GM19025 (cell line): Measurements from ENCODE around the gene ERI3.

Source experiments
- ATAC-seq: cut with Tn5 transposase; IDR thresholded peaks from one replicate; pipeline ENCODE4 v1.9.1; 2021; ENCODE audit warnings: mild to moderate bottlenecking, low read depth, moderate library complexity; ENCODE audit not compliant: unreplicated experiment

The ERI3 gene

GRCh38 chr1:44289530-44289929 lies 65.5 kb downstream of the ERI3 start:
- no peak for ATAC-seq

DNA sequence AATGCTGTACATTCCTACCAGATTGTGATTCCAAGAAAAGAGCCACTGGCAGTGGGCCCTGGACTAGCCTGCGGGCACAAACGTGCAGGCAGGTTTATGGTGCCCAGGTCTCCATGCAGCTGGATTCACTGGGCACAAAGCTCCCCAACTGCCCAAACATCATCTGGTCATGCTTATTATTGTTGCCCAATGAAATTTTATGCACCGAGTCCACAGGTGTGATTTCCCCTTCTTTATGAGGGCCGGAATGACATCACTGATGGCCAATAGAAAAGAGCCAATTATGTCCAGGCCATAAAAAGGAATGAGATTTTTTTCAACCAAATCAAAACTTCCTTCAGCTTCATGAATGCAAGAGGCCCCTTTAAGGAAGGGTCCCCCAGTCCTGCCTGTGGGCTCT lies 66.2 kb downstream of the ERI3 start:
- no peak for ATAC-seq

DNA sequence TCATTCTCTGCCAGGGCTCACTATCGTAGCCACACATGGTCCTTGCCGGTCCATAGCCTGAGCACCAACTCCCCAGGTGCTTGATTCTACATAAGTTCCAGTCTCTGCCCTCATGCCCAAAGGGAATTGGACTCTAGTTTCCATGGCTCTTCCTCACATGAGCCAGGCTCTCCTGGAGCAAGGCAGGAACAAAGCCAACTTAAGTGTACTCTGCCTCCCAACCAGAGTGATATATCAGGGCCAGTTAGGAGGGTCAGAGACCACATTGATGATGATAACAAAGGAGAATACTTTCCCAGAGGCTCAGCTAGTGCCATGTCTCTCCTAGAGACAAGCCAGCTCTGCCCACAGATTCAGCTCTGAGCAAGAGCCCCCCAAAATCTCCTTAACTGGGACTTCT lies 70.9 kb downstream of the ERI3 start:
- ATAC-seq, result no peak

- ATAC-seq, result no peak
Observed at GRCh38 chr1:44283524-44284173, 71.4 kb downstream of the ERI3 start.

GRCh38 chr1:44282704-44283426 lies 72.2 kb downstream of the ERI3 start:
- no peak for ATAC-seq

- no peak for ATAC-seq
Observed at GRCh38 chr1:44281962-44282703, 72.9 kb downstream of the ERI3 start.

DNA sequence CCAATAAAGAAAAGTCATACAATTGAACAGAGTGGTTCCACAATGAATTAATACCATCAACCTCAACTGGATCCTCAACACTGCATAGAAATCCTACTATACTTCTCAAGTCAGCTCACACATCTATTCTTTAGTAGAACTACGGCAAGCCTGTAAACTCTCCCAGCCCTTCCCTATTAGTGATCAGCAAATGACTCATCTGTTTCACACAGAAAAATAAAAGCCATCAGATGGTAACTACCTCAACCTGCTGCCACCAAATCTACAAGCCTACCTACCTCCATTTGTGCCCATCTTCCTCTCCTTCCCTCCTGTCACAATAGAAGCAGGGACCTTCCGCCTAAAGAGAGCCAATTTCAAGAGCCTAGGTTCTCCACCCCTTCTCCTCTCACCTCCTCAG lies 78.2 kb downstream of the ERI3 start:
- ATAC-seq, result no peak

DNA sequence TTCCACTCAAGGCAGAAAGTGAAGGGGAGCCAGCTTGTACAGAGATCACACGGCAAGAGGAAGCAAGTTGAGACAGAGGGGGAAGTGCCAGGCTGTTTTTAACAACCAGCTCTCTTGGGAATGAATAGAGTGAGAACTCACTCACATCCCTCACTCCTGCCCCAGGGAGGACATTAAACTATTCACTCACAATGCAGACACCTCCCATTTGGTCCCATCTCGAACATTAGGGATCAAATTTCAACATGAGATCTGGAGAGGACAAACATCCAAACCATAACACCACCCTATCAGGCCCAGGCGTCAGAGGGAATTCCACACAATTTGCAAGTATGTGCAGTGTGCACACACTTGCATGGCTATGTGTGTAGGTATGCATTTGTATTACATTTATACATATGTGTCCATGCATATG lies 79.1 kb downstream of the ERI3 start:
- ATAC-seq, result no peak

DNA sequence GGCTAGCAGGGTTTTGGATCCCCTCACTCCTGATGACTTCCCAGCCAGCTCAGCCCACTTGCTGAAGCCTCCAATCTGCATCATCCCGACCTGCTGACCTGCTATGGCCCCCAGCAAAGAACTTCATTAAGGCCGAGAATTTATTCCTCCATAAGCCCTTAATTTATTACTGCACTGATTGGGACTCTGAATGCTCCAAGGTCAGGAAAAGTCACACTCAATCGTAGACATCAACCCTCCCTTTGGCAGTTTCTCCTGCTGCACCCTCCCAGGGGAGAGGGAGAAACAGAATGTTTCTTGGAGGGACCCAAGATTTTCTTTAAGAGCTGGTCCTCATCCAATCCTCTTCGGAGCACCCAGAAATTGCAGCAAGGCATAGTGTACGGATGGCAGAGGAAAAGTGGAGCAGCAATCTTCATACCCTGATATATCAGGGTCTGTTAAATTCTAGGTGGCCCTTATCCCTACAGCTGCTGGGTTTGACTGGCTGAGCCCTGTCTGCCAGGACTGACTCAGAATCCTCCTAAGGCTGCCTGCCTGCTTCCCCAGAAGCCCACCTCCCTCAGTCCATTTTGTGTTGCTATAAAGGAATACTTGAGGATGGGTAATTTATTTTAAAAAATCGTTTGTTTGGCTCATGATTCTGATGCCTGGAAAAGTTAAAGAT lies 79.6 kb downstream of the ERI3 start:
- ATAC-seq, result no peak

DNA sequence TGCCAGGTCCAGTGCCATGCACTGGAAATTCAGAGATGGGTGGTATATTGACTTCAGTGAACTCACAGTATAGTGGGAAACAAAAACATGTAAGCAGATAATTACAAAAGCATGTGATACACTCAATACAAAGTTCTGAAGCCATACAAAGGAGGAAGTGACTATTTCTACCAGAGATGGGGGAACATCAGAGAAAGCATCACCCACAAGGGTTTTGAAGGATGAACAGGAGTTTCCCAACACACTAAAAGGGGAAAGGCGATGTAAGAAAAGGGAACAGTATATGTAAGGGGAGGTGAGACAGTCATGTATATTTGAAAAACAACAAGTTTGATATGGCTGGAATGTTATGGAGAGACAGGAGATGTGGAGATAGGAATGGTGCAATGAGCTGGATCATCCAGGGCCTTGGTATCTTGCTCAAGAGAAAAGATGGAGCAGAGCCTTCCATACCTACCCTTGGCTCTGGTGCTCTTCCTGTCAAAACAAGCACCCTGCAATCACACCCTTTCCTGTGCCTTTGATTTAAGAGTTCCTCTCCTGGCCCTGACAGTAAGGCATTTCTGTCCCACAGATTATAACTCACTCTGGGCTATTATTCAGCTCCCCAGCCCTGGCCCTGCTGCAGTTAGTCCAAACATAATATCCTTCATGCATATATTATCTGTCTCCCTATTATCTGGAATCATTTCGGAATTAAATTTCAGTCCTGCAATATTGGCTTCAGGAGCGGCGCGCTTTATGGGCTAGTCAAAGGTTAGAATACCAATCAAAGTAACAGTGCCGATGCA lies 81.3 kb downstream of the ERI3 start:
- no peak for ATAC-seq

DNA sequence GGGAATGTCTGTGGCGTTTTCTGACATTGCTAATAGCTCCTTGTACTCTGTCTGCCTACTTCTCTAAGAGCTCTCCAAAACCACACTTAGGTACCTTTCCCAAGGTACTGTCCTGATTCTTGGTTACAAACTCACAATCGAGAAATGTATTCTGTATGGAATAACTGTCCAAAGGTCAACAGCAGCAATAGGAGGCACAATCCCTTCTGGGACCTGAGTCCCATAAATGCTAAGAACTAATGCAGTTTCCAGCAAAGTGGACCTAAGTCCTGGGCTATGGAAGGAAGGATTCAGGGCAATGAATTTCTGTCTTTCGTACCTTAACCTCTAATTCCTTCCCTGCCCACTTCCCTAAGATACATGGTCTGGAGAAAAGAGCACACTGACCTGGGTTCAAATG lies 82.1 kb downstream of the ERI3 start:
- ATAC-seq, result no peak

GRCh38 chr1:44271646-44272045 lies 83.4 kb downstream of the ERI3 start:
- no peak for ATAC-seq

DNA sequence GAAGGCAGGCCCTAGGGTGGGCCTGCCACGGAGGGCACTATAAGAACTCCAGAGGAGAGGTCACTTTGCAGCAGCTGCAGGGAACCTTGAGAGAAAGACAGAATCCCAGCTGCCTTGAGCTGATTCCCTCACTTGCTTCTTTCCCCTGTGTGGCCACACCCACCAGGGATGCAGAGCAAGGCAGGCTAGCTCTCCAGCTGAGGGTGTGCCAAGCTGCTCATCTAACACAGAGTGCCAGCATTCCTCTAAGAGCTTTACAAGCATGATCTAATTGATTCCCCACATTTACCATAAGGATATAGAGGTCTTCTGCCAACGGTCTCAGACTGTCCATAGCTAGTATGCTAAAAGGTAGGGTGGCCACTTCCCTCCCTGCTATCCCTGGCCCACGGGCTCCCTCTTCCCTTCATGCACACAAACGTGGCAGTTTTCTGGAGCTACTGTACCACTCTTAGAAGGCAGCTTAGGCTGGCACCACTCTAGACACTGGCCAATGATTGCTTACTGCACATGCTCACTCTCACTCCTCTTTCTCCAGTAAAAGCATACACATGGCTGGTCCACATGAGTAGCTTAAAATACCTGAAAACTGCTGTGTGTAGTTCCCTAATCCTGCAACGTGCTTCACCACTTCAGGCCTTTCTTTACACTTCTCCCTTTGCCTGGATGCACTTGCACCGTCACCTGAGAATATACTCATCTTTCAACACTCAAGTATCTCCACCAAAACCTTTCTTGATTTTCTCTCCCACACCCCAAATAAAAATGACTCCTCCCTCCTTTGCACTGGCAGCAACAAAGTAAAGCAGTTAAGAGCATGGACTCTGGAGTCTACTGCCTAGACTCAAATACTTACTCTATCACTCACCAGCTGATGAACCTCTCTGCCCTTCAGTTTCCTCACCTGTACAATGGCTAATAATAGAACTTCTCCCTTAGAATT lies 84.1 kb downstream of the ERI3 start:
- no peak for ATAC-seq

DNA sequence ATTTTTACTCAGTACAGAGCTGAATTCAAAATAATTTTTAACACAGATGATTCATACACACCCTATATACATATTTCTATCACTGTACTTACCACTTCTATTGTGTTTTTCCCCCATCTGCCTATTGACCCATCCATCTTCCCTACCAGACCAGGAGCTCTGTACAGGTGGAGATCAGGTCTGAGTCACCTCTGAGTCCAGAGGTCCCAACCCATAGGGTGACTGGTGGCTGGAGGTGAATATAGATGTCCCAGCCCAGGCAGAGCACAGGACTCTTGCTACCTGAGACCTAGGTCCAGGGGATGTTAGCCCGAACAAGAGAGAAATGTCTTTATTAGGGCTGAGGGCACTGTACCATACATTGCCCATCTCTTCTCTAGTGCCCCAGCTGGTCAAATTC lies 87.0 kb downstream of the ERI3 start:
- ATAC-seq, result no peak

DNA sequence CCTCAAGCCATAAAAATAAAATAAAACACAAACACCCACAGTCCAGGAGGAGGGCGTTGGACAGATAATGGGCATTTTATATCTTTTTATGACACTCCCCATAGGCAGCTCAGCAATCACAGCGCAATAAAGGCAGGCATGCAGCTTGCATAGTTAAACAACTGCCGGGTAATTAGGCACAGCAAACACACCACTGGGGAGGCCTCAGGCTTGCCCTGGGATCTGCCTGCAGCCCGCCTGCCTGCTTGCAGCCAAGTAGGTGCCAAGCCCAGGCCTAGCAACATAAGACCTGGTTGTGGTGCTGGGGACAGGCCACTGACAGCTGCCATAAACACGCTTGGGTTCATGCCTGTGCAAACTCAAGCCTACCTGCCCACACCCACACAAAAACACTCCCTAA lies 87.6 kb downstream of the ERI3 start:
- ATAC-seq, result no peak

DNA sequence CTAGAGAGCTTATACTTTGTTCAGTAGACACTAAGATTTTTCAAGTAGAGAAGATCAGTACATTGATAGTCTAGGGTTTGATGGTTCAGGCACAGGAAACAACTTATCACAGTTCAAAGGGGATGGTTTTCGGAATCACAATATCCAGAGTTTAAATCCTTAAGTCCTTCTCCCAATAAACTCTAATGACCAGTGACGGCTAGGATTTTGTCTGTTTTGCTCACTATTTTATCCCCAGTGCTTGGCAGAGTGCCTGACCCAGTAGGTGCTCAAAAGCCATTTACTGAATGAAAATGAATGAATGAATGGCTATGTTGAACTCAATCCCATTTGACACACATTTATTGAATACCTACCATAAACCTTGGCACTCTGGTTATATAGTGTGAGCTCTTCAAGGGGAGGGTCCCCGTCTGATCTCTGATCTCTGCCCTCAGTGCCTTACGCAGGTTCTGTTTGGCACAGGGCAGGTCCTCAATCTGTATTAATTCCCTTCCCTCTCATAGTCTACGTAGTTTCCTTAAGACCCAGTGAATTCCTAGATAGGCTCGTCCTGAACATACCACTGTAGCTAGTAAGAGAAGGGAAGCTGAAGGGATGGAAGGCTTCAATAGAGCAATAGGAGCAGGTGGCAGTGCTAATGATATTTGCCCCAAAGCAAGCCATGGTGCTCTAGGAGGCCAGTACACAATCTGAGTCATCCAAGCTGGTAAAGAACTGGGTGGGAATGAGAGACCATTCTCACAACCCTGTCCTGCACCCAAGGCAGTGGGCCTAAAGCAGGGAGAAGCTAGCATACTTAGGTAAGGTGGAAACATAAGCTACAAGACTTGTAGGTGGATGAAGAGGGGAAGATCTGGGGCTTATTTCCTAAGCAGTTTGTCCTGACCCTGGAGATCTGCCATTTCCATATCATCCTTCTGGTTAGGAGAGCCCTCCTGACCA lies 88.4 kb downstream of the ERI3 start:
- no peak for ATAC-seq

GRCh38 chr1:44265656-44266358 lies 89.2 kb downstream of the ERI3 start:
- no peak for ATAC-seq

- ATAC-seq, result no peak
Observed at GRCh38 chr1:44264451-44264771, 90.6 kb downstream of the ERI3 start.
